GM12873 (cell line): ENCODE measurements around the gene TIPARP.

Experiments
- CTCF ChIP-seq: IDR thresholded peaks from 2 replicates; pipeline ENCODE4 v1.5.1; 2012; ENCODE audit warnings: low read depth, mild to moderate bottlenecking, moderate library complexity, low read length, control low read depth; ENCODE audit not compliant: insufficient read depth; ENCODE audit errors: missing control alignments

Gene TIPARP

GRCh38 chr3:156729460-156730179 is 55.2 kb downstream of the TIPARP start:
- TF ChIP-seq CTCF = no peak

DNA sequence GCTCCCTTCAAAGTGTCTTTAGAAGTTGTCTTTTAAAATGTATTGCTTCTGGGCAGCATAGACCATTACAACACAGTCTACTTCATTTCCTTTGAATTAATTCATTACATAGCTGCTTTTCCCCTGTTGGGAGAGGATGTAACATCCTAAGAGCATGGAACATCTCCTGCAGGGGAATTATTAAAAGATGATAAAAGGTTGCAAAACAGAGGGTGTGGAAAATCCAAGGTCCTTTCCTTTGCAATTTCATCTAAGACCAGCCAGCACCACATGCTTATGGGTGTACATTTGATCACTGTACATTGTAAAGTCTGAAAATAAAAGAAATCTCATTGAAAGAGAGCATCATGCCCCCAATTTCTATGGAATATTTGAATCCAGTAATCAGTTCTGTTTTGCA is 57.4 kb downstream of the TIPARP start:
- TF ChIP-seq CTCF = no peak

DNA sequence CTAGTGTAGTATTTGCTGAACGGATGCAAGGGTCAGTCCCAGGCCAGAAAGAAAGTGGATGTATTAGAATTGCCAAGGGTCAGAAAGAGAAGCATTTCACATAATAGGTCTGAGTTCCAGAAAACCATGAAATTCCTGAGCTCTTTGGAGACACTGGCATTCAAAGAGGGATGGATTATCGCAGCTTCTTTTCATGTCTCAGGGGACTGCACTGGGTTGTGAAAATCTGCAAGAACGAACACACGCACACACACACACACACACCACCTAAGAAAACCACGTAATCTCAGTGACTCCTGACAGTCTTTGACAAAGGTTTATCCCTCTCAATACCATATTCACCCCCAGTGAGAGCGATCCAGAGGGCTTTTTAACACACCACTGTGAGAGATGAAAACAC is 57.9 kb downstream of the TIPARP start:
- TF ChIP-seq CTCF = no peak

DNA sequence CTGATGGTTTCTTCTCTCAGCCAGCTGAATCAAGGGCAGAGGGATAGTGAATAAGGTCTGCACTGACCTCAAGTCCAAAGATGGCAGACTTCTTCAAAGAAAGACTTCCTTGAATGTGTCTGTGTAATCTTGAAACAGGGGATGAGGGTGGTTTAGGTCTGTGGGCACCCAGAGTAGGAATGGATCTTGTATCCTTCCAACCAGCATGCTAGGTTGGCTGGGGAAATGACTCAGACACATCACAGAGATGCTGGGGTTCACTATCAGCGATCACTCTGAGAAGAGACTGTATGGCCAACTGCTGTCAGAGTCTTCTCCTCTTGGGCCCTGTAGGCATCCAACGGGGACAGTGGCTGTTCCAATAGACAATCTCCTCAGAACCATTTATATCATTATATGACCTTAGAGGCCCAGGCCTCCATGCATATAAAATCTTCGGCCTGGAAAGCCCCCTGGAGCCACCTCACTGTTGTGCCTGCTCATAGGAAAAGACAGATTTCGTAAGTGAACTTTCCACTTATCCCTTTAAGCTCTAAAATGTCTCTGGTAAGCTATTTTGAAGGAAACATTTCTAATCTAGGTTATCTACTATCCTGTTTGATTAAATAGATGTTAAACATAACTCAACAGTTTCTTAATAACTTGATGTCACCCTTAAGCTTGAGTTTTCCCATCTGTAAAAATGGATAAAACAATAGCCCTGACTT is 58.5 kb downstream of the TIPARP start:
- no peak for TF ChIP-seq CTCF

DNA sequence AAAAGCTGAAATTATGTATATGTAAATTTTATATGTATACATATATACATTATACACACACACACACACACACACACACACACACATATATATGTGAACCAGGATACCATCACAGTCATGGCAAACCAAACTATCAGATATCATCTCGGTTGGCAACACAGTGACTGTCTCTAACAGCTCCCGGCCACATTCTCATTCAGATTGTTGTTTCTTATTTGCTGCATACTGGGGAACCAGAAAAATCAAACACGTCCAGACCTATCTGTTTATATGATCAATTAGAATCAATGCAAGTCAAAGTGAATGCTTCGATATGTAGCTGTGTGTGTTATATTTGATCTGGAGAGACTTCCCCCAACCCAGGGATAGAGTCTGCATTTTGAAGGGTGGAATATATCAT is 61.1 kb downstream of the TIPARP start:
- TF ChIP-seq CTCF = no peak

DNA sequence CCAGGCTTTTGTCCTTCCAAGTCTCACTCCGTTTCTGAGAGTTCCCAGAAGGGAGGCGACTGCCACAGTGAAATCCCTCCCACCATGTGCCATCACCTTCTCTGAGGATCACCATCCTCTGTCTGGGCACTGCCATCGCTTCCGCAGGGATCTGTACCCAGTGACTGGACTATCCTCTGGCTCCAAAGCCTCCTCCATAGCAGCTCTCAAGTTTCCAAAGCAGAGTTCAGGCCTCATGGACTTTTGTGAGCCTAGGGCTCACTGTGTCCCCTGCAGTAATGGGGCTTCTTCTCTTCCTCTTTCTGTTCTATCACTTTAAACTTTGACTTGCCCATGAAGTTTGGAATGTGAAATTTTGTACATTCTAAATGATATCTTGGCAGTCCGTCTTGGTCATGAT is 63.9 kb downstream of the TIPARP start:
- no peak for TF ChIP-seq CTCF

DNA sequence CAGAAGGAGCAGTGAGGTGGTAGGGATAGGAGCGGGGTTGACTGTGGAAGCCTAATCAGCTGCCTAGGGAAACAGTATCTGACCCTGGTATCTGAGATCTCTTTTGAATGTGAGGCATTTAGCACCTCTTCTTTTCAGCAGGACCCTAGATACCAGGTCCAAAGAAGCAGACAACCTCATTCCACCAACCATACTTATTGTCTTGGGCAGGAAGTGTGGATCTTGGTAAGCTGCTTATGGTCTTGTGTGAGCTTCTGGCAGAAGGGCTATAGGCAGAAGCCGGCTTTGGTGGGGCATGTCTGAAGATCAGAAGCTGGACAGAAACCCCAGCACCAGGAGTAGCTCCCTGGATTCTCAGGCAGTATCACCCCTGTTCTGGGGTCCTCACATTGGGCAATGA is 65.6 kb downstream of the TIPARP start:
- no peak for TF ChIP-seq CTCF
